Transverse colon (tissue), 4 donors: ENCODE data around the gene TNFRSF6B. TPM values are rescaled to one million over a fixed set of nuclear protein-coding genes. Genes with fewer than 3 reads are reported as not detected.

ENCODE experiments used
- DNase-seq: peaks from one replicate; pipeline ENCODE4 v3.0.0-alpha.2; 2019
- H3K27ac ChIP-seq, 4 donors: fragments of 200-600 bp; sonication (generic); 2 replicates each; pipeline ENCODE4 v1.5.1; 2016 to 2018; ENCODE audit warnings: inconsistent platforms in 4 of 4
- H3K27me3 ChIP-seq: fragments of 200-600 bp; sonication (generic); 2 replicates; pipeline ENCODE4 v1.5.1; 2017; ENCODE audit warnings: inconsistent platforms
- H3K36me3 ChIP-seq, 4 donors: fragments of 200-600 bp; sonication (generic); 2 replicates each; pipeline ENCODE4 v1.5.1; 2017 to 2019; ENCODE audit warnings: inconsistent platforms in 4 of 4
- H3K4me1 ChIP-seq, 4 donors: fragments of 200-600 bp; sonication (generic); 2 replicates each; pipeline ENCODE4 v1.5.1; 2017 to 2020; ENCODE audit warnings: inconsistent platforms in 4 of 4
- H3K4me3 ChIP-seq, 4 donors: fragments of 200-600 bp; sonication (generic); 1 replicate in 1 of 4; 2 replicates in 3 of 4; pipeline versions ENCODE4 v1.5.1 to v1.6.1; 2017 to 2019; ENCODE audit warnings: inconsistent platforms in 4 of 4
- H3K9me3 ChIP-seq, 2 donors: fragments of 200-600 bp; sonication (generic); 2 replicates each; pipeline ENCODE4 v1.5.1; 2017 to 2019; ENCODE audit warnings: inconsistent platforms in 2 of 2
- CTCF ChIP-seq, 5 experiments: fragments of 200-600 bp in 3 of 5; fragments of 450-650 bp in 2 of 5; sonication (generic) in 3 of 5; IDR thresholded peaks; 1 replicate in 2 of 5; 2 replicates in 3 of 5; pipeline ENCODE4 v1.5.1; 2016 to 2017; ENCODE audit warnings: antibody characterized with exemption in 5 of 5, inconsistent platforms in 3 of 5, mild to moderate bottlenecking in 2 of 5, moderate library complexity in 1 of 5
- EP300 ChIP-seq: sonication (generic); formaldehyde crosslinking; IDR thresholded peaks from one replicate; pipeline ENCODE4 v1.6.1; 2017; ENCODE audit warnings: antibody characterized with exemption, low read depth
- POLR2A ChIP-seq: fragments of 450-650 bp; IDR thresholded peaks from one replicate; pipeline ENCODE4 v1.6.1; 2016; ENCODE audit warnings: antibody characterized with exemption, mild to moderate bottlenecking, moderate library complexity
- POLR2AphosphoS5 ChIP-seq, 3 donors: sonication (generic); formaldehyde crosslinking; IDR thresholded peaks; one replicate each; pipeline ENCODE4 v1.6.1; 2016; ENCODE audit warnings: antibody characterized with exemption in 3 of 3
- WGBS, 2 donors: methylation state at CpG; one replicate each; pipeline ENCODE4 v1.1.5; 2018; ENCODE audit warnings: low coverage in 1 of 2; 5-methylcytosine and 5-hydroxymethylcytosine counted together
- in situ Hi-C, 4 donors: fragments of 200-750 bp; cut with MboI; loops; one replicate each; pipeline versions ENCODE4 v1.15.0 to v1.15.1; 2017; ENCODE audit warnings: low sequenced_read_pairs in 3 of 4, low pct_ligation_motif_present in 1 of 4, low pct_unique_long_range_greater_than_20kb in 1 of 4
- intact Hi-C: fragments of 100-400 bp; cut with DNase I; formaldehyde crosslinking; loops from one replicate; pipeline ENCODE4 v1.15.1; 2023; ENCODE audit warnings: low total_unique reads
- total RNA-seq, 4 donors: library from RNA; depleted of rRNA; stranded (reverse); fragments of >200 nt; gene quantifications; one replicate each; pipeline ENCODE4 v1.1.0, GENCODE V29; 2016

The TNFRSF6B gene
- total RNA-seq, 4 donors from 2014 or later: 4.2 to 34.4 (median 13.6) TPM

GRCh38 chr20:63651942-63652191, 44.6 kb upstream of the TNFRSF6B start:
- no peaks in the 10 kb centered on the region for H3K36me3 ChIP-seq
- intact Hi-C loops: loop anchor here (2.0 kb wide), 1 partner anchor 57 kb away; the partner anchor contains the start of gene ZGPAT
- no peaks in the 10 kb centered on the region for H3K9me3 ChIP-seq
- H3K27ac ChIP-seq: no peak overlapping the region
- no peak for TF ChIP-seq EP300
- no peak for TF ChIP-seq CTCF (IDR thresholded peaks at IDR 0.05)
- no peak for TF ChIP-seq POLR2A
- no peak for TF ChIP-seq POLR2AphosphoS5 (IDR thresholded peaks at IDR 0.05)
- in situ Hi-C loops: no loop called here
- peaks cover 8 to 26% (median 21%) of the 10 kb centered on the region in 4 donors for H3K4me1 ChIP-seq
- peaks cover 36% of the 10 kb centered on the region for H3K27me3 ChIP-seq
- no peak for DNase-seq
- WGBS, 2 donors: 14% methylated on average over 11 of the region's 11 CpGs; no CpG with 5 or more reads in 1 of the 2 donors
- H3K4me3 ChIP-seq: peak overlapping the region in 2 of 4 donors; percentile 52 to 58

GRCh38 chr20:63652192-63652980, 44.1 kb upstream of the TNFRSF6B start:
- no peak for DNase-seq
- no peak for TF ChIP-seq EP300
- no peak for TF ChIP-seq POLR2A
- TF ChIP-seq CTCF (IDR thresholded peaks at IDR 0.05): no peak
- Histone ChIP-seq H3K27ac (peak overlapping the region; percentile 34 to 70 (median 44)), H3K27me3 (peaks cover 36% of the 10 kb centered on the region), H3K4me3 (peak overlapping the region; percentile 37 to 58 (median 48)), H3K4me1 (peaks cover 8 to 31% (median 23%) of the 10 kb centered on the region in 4 donors), H3K9me3 (no peaks in the 10 kb centered on the region), H3K36me3 (no peaks in the 10 kb centered on the region)
- 1% methylated on average over 58 of the region's 91 CpGs; no CpG with 5 or more reads in 1 of the 2 donors for WGBS, 2 donors
- intact Hi-C loops (loop anchor here (2.0 kb wide), 1 partner anchor 56 kb away; the partner anchor contains the start of gene ZGPAT), in situ Hi-C loops (no loop called here)

GRCh38 chr20:63653041-63653973, 43.1 kb upstream of the TNFRSF6B start, which contains the start of gene STMN3:
Gene STMN3 (minus strand): TSS chr20:63653424. CDS start chr20:63653345, 79 bp downstream.
- intact Hi-C loops (loop anchor here (2.0 kb wide), 1 partner anchor 55 kb away; the partner anchor contains the start of gene ZGPAT), in situ Hi-C loops (no loop called here)
- peak in 2 of 3 donors; percentile 29 to 54 for TF ChIP-seq POLR2AphosphoS5 (IDR thresholded peaks at IDR 0.05)
- TF ChIP-seq POLR2A: no peak
- 0 to 1% methylated on average over 3 to 52 of the region's 73 CpGs for WGBS, 2 donors
- Histone ChIP-seq H3K4me3 (peak within 1 kb of the TSS; percentile 37 to 58 (median 48)), H3K27me3 (peaks cover 36% of the 10 kb centered on the region), H3K4me1 (peaks cover 8 to 37% (median 26%) of the 10 kb centered on the region in 4 donors), H3K36me3 (no peaks in the 10 kb centered on the region), H3K9me3 (no peaks in the 10 kb centered on the region), H3K27ac (peak within 1 kb of the TSS; percentile 39 to 70 (median 50))
- DNase-seq: peak; percentile 83

- in situ Hi-C loops (no loop called here), intact Hi-C loops (loop anchor here (2.0 kb wide), 1 partner anchor 55 kb away; the partner anchor contains the start of gene ZGPAT)
- Histone ChIP-seq H3K9me3 (no peaks in the 10 kb centered on the region), H3K4me1 (peaks cover 10 to 41% (median 28%) of the 10 kb centered on the region in 4 donors), H3K36me3 (no peaks in the 10 kb centered on the region), H3K27me3 (peaks cover 36% of the 10 kb centered on the region), H3K4me3 (peak overlapping the region in 1 of 4 donors; percentile 58), H3K27ac (peak overlapping the region; percentile 32 to 70 (median 42))
- no peak for TF ChIP-seq POLR2A
- TF ChIP-seq CTCF (IDR thresholded peaks at IDR 0.05): no peak
- 50 to 55% methylated on average over 6 to 15 of the region's 15 CpGs for WGBS, 2 donors
- no peak for DNase-seq
Measured at GRCh38 chr20:63653974-63654668, 42.3 kb upstream of the TNFRSF6B start.
